VCaP (cell line): Measurements from ENCODE around the gene AUTS2.

Experiments
- H3K27ac ChIP-seq: fragments of 450-650 bp; 2 replicates; pipeline ENCODE4 v1.5.1; 2017
- TF ChIP-seq, protein P1 (sequence below): fragments of 450-650 bp; conservative IDR thresholded peaks from 2 replicates; pipeline ENCODE4 v1.5.1; 2017; ENCODE audit warnings: mild to moderate bottlenecking, moderate library complexity

Gene AUTS2

DNA sequence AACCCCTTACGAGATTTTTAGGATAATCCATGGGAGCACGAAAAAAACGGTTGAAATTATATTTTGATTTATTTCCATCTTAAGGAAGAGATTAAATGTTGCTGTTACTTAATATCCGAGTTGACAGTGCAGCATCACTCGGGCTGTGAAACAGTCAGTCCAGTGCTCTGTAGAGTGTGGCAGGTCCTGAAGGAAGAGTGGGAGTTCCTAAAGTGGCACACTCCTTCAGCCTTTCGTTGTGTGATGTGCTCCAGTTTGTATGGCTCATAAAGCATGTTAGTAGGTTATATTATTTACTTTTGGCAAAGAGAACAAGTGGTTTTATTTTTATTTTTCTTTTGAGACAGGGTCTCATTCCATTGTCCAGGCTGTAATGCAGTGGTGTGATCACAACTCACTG lies 358.3 kb downstream of the AUTS2 start:
- peak overlapping the region; percentile 44 for H3K27ac ChIP-seq
- TF ChIP-seq, protein P1, sequence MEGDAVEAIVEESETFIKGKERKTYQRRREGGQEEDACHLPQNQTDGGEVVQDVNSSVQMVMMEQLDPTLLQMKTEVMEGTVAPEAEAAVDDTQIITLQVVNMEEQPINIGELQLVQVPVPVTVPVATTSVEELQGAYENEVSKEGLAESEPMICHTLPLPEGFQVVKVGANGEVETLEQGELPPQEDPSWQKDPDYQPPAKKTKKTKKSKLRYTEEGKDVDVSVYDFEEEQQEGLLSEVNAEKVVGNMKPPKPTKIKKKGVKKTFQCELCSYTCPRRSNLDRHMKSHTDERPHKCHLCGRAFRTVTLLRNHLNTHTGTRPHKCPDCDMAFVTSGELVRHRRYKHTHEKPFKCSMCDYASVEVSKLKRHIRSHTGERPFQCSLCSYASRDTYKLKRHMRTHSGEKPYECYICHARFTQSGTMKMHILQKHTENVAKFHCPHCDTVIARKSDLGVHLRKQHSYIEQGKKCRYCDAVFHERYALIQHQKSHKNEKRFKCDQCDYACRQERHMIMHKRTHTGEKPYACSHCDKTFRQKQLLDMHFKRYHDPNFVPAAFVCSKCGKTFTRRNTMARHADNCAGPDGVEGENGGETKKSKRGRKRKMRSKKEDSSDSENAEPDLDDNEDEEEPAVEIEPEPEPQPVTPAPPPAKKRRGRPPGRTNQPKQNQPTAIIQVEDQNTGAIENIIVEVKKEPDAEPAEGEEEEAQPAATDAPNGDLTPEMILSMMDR = no peak

DNA sequence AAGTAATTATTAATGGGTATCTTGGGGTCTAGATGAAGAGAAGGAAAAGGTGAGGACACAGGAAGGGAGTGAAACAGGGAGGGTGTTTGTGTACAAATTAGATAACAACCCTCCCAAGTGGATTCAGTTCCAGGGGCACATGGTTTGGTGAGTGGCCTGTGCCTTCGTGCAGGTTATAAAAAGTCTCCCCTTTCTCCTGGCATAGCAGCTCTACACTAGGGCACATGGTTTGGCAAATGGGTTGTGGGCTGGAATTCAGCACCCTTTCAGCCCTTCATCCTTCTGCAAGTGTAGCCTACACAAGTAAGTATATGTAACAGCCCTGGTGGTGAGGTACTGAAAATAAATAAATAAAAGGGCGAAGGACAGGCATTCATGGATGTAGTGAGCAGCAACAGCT lies 359.4 kb downstream of the AUTS2 start:
- TF ChIP-seq, protein P1 = no peak
- H3K27ac ChIP-seq = no peak overlapping the region

DNA sequence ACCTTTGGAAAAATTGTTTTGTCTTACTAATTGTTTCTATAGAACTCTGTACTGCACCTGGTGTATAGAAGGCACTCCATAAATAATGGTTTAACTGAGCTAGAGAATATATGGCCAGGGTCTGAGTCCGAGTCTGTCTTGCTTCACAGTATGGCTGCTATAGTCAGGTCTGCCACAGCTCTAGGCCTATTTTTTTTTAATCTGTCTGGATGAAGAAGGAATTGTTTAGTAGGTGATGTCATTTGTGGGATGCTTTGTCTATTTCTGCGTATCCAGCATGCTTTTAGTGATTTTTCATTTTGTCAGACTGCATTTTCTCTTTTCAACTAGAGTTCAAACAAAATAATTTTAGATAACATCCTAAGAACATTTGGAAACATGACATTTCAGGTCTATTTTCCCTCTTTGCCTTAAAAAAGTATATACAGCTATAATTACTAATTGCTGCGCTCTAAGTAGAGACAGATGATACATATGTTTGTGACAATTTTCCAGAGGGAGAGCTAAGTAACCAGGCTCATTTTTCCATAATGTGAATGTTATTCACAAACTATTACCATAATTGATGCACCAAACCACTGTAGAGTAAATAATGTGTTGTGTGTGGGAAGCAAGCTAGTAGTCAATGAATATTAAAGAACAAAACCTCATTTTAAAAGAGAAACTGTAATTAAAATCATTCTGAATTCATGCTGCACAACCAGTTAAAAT lies 361.7 kb downstream of the AUTS2 start:
- TF ChIP-seq, protein P1 = no peak
- H3K27ac ChIP-seq = no peak overlapping the region

DNA sequence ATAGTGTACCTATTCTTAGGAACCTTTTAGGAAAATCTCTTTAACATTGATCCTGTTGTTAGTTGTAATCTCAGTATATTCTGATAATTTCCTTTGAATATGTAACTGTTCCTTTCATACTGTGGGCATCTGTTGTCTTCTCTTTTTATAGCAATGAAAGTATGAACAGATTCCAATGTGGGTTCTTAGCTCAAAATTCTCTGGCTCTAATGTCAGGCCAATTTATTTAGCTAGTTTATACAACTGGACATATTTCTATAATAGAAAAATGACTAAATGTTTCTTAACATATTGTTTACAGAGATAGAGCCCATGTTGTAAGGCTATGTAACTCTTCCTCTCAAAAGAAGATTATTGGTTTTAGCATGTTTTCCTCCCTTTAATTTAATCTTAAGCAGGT lies 363.2 kb downstream of the AUTS2 start:
- TF ChIP-seq, protein P1 = no peak

DNA sequence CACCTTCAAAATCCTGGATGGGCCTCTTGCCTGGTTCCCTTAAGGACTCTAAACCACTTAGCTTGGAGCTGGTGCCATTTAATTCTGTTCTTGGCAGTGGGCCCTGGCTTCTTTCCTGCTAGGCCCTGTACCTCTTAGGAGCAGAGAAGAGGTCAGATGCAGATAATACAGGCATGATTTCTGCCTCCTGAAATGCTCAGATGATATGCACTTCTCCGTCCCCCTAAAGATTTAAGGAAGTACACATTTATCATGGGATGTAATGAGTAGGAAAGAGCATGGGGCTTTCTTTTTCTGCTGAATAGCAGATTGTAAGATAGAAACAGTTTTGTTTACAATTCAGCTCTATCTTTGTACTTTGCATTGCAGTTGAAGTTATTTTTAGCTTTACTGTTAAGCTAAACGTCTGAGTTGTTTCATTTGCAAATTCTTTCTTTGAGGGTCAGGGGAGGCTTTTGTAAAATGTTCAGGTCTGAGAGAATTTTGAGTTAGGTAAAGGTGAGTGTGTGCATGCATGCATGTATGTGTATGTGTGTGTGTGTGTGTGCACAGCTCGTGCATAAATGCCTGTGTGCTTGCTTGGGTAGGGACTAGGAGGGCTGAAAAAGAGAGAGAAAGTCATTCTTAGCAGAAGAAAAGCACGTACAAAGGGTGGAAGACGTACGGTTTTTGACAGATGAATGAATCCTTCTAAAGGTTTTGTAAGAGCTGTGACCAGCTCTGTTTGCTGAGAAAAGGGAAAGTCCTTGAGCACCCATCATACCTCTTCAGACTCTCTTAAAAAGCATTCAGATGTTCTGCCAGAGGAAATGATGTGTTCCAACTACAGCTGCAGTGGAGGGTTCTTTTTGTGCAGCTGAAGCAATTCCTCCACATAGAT lies 364.2 kb downstream of the AUTS2 start:
- H3K27ac ChIP-seq = peak overlapping the region; percentile 58
- TF ChIP-seq, protein P1 = no peak

More for the DNA sequence above, 363.2 kb downstream of the AUTS2 start:
- peak overlapping the region; percentile 58 for H3K27ac ChIP-seq

DNA sequence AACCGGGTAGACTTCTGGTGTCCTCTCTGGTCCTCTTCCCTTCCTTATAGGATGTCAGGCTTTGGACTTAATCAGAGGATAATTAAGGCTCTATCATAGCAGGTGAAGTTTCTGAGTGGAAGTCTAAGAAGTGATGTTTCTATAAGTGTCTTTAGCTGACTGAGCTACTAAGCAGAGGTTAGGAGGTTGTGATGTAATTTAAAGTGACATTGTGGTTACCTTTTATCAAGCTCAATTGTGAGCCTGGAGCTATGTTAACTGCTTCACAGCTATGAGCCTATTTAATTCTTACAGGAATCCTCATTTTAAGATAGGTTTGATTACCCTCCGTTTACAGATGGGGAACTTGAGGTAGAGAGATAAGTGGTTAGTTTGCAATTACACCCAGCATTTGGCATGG lies 365.1 kb downstream of the AUTS2 start:
- H3K27ac ChIP-seq = peak overlapping the region; percentile 58

More for the DNA sequence above, 365.1 kb downstream of the AUTS2 start:
- TF ChIP-seq, protein P1 = no peak
